CD8-positive, alpha-beta memory T cell (primary cell): ENCODE results near the gene IGF2R. TPM values are rescaled to one million over a fixed set of nuclear protein-coding genes. Genes with fewer than 3 reads are reported as not detected.
A peak's percentile ranks its signal among the peaks of the same experiment; 100 is the strongest.
"Not testable (repeated sequence)": the region's sequence is repeated elsewhere in the genome, so short reads cannot be mapped to it uniquely, and the experiment has no call there.

ENCODE experiments used
- CTCF ChIA-PET: fragments of 350-600 bp; sonication (Branson Sonifier 250); formaldehyde crosslinking; loops from one replicate; lab custom pipeline; 2021; ENCODE audit warnings: antibody characterized with exemption; lab: Charles Lee
- POLR2A ChIA-PET: fragments of 350-600 bp; sonication (Branson Sonifier 250); formaldehyde crosslinking; loops from one replicate; lab custom pipeline; 2021; ENCODE audit warnings: antibody characterized with exemption; lab: Charles Lee
- DNase-seq, 5 donors: peaks; one replicate each; pipeline versions ENCODE4 v3.0.0 to v3.0.0-alpha.2; 2020 to 2022; ENCODE audit warnings: mixed read lengths in 1 of 5
- H3K27ac ChIP-seq: one replicate; pipeline ENCODE4 v1.7.0; 2013; ENCODE audit warnings: low read depth, mild to moderate bottlenecking, low read length, moderate library complexity
- H3K27me3 ChIP-seq: 2 replicates; pipeline ENCODE4 v1.7.0; 2013; ENCODE audit warnings: low read length, mild to moderate bottlenecking; ENCODE audit not compliant: insufficient read depth, poor library complexity, severe bottlenecking
- H3K36me3 ChIP-seq: 2 replicates; pipeline ENCODE4 v1.7.0; 2013; ENCODE audit warnings: mild to moderate bottlenecking, low read length, moderate library complexity; ENCODE audit not compliant: insufficient read depth
- H3K4me1 ChIP-seq: 2 replicates; pipeline ENCODE4 v1.7.0; 2013; ENCODE audit warnings: mild to moderate bottlenecking, low read length, moderate library complexity; ENCODE audit not compliant: insufficient read depth
- H3K4me3 ChIP-seq: 2 replicates; pipeline ENCODE4 v1.7.0; 2013; ENCODE audit warnings: mild to moderate bottlenecking, low read length
- H3K9me3 ChIP-seq: 2 replicates; pipeline ENCODE4 v1.7.0; 2013; ENCODE audit warnings: mild to moderate bottlenecking, low read length
- H3K27ac Mint-ChIP-seq, 8 donors: one replicate each; pipeline ENCODE4 v1.8.0; 2020 to 2021; ENCODE audit warnings: mixed read lengths in 8 of 8, mild to moderate bottlenecking in 6 of 8, inconsistent platforms in 3 of 8, moderate library complexity in 3 of 8
- H3K27me3 Mint-ChIP-seq, 2 donors: one replicate each; pipeline ENCODE4 v1.8.0; 2020 to 2021; ENCODE audit warnings: mixed read lengths in 2 of 2, mild to moderate bottlenecking in 1 of 2, moderate library complexity in 1 of 2
- H3K36me3 Mint-ChIP-seq, 3 donors: one replicate each; pipeline ENCODE4 v1.8.0; 2020 to 2021; ENCODE audit warnings: mixed read lengths in 3 of 3, inconsistent platforms in 1 of 3, mild to moderate bottlenecking in 1 of 3
- H3K4me1 Mint-ChIP-seq, 3 donors: one replicate each; pipeline ENCODE4 v1.8.0; 2020 to 2021; ENCODE audit warnings: mixed read lengths in 3 of 3, inconsistent platforms in 1 of 3, mild to moderate bottlenecking in 1 of 3
- H3K4me3 Mint-ChIP-seq, 7 donors: one replicate each; pipeline ENCODE4 v1.8.0; 2020 to 2021; ENCODE audit warnings: mixed read lengths in 7 of 7, mild to moderate bottlenecking in 6 of 7, moderate library complexity in 4 of 7, inconsistent platforms in 2 of 7
- H3K9me3 Mint-ChIP-seq, 5 donors: one replicate each; pipeline ENCODE4 v1.8.0; 2020 to 2022; ENCODE audit warnings: mixed read lengths in 5 of 5, mild to moderate bottlenecking in 3 of 5, moderate library complexity in 2 of 5, inconsistent platforms in 1 of 5
- polyA plus RNA-seq: library from polyadenylated mRNA; unstranded; fragments of 300-500 nt; fragmentation: Illumina TruSeq; gene quantifications from one replicate; pipeline ENCODE4 v1.2.3, GENCODE V29; 2021
- total RNA-seq, 2 experiments: library from RNA; stranded (reverse); gene quantifications; one replicate each; pipeline ENCODE4 v1.2.3, GENCODE V29; 2021

The IGF2R gene
- total and polyA plus RNA-seq, 3 experiments from 2014 or later = 27.5 to 93.7 (median 91.4) TPM

GRCh38 chr6:160140493-160140892, 171.6 kb downstream of the IGF2R start:
- H3K4me3 Mint-ChIP-seq, H3K27me3 Mint-ChIP-seq, H3K4me1 ChIP-seq, H3K27me3 ChIP-seq, H3K36me3 ChIP-seq, H3K36me3 Mint-ChIP-seq, H3K9me3 ChIP-seq, POLR2A ChIA-PET, H3K27ac ChIP-seq, DNase-seq, H3K9me3 Mint-ChIP-seq, H3K4me1 Mint-ChIP-seq, H3K4me3 ChIP-seq: not testable (repeated sequence)
- H3K27ac Mint-ChIP-seq = peak overlapping the region in 1 of 8 donors; percentile 74
- CTCF ChIA-PET = interaction anchor here (1.2 to 2.1 kb wide), 3 partner anchors 315 to 393 kb away, joined by 3 to 13 read pairs (median 6); no protein-coding TSS in a partner anchor

GRCh38 chr6:160141001-160141726, 172.3 kb downstream of the IGF2R start:
- DNase-seq = no peak
- Histone ChIP-seq H3K4me1 (no peaks in the 10 kb centered on the region), H3K27me3 (no peaks in the 10 kb centered on the region), H3K9me3 (no peaks in the 10 kb centered on the region), H3K4me3 (no peak overlapping the region), H3K36me3 (no peaks in the 10 kb centered on the region), H3K27ac (no peak overlapping the region)
- ChIA-PET POLR2A (no interaction called here), CTCF (interaction anchor here (1.2 to 2.1 kb wide), 3 partner anchors 315 to 393 kb away, joined by 3 to 13 read pairs (median 6); no protein-coding TSS in a partner anchor)
- Mint-ChIP-seq H3K4me1 (peaks cover 7 to 9% (median 8%) of the 10 kb centered on the region in 3 donors), H3K9me3 (peaks cover 0 to 5% (median 0%) of the 10 kb centered on the region in 5 donors), H3K36me3 (peaks cover 2 to 9% (median 4%) of the 10 kb centered on the region in 3 donors), H3K27ac (no peak overlapping the region), H3K4me3 (no peak overlapping the region), H3K27me3 (no peaks in the 10 kb centered on the region)

- H3K27me3 Mint-ChIP-seq = no peaks in the 10 kb centered on the region
- peaks cover 7 to 9% (median 8%) of the 10 kb centered on the region in 3 donors for H3K4me1 Mint-ChIP-seq
- H3K4me3 ChIP-seq = no peak overlapping the region
- ChIA-PET CTCF (interaction anchor here (1.3 to 2.1 kb wide), 2 partner anchors 314 to 392 kb away, joined by 5 to 6 read pairs; no protein-coding TSS in a partner anchor), POLR2A (no interaction called here)
- no peak overlapping the region for H3K4me3 Mint-ChIP-seq
- H3K27ac ChIP-seq = no peak overlapping the region
- no peak overlapping the region for H3K27ac Mint-ChIP-seq
- no peaks in the 10 kb centered on the region for H3K27me3 ChIP-seq
- H3K9me3 ChIP-seq = no peaks in the 10 kb centered on the region
- no peaks in the 10 kb centered on the region for H3K36me3 ChIP-seq
- no peaks in the 10 kb centered on the region for H3K4me1 ChIP-seq
- peaks cover 0 to 5% (median 0%) of the 10 kb centered on the region in 5 donors for H3K9me3 Mint-ChIP-seq
- no peak for DNase-seq
- H3K36me3 Mint-ChIP-seq = peaks cover 2 to 9% (median 6%) of the 10 kb centered on the region in 3 donors
These were observed 173.3 kb downstream of the IGF2R start for GRCh38 chr6:160142115-160142715.

GRCh38 chr6:160146454-160147145, 177.7 kb downstream of the IGF2R start:
- Histone ChIP-seq H3K27ac (no peak overlapping the region), H3K4me3 (no peak overlapping the region), H3K9me3 (no peaks in the 10 kb centered on the region), H3K36me3 (no peaks in the 10 kb centered on the region), H3K27me3 (no peaks in the 10 kb centered on the region), H3K4me1 (no peaks in the 10 kb centered on the region)
- CTCF ChIA-PET = no interaction called here
- no peak for DNase-seq
- POLR2A ChIA-PET = no interaction called here
- Mint-ChIP-seq H3K36me3 (peaks cover 2 to 18% (median 4%) of the 10 kb centered on the region in 3 donors), H3K27ac (no peak overlapping the region), H3K9me3 (peaks cover 0 to 5% (median 3%) of the 10 kb centered on the region in 5 donors), H3K27me3 (peaks cover 0 to 1% of the 10 kb centered on the region in 2 donors), H3K4me3 (no peak overlapping the region), H3K4me1 (no peaks in the 10 kb centered on the region)

- no peak for DNase-seq
- H3K4me3 Mint-ChIP-seq = no peak overlapping the region
- no peaks in the 10 kb centered on the region for H3K9me3 ChIP-seq
- H3K4me1 Mint-ChIP-seq = no peaks in the 10 kb centered on the region
- no peaks in the 10 kb centered on the region for H3K36me3 ChIP-seq
- H3K4me1 ChIP-seq = no peaks in the 10 kb centered on the region
- no peak overlapping the region for H3K4me3 ChIP-seq
- no peaks in the 10 kb centered on the region for H3K27me3 ChIP-seq
- H3K27ac ChIP-seq = no peak overlapping the region
- CTCF ChIA-PET = no interaction called here
- peaks cover 0 to 1% of the 10 kb centered on the region in 2 donors for H3K27me3 Mint-ChIP-seq
- H3K27ac Mint-ChIP-seq = no peak overlapping the region
- H3K36me3 Mint-ChIP-seq = peaks cover 2 to 23% (median 4%) of the 10 kb centered on the region in 3 donors
- POLR2A ChIA-PET = no interaction called here
- H3K9me3 Mint-ChIP-seq = peaks cover 3 to 10% (median 3%) of the 10 kb centered on the region in 5 donors
These were observed 178.3 kb downstream of the IGF2R start for GRCh38 chr6:160147146-160147536.

- Histone ChIP-seq H3K36me3 (no peaks in the 10 kb centered on the region), H3K27ac (no peak overlapping the region), H3K27me3 (no peaks in the 10 kb centered on the region), H3K9me3 (no peaks in the 10 kb centered on the region), H3K4me3 (no peak overlapping the region), H3K4me1 (no peaks in the 10 kb centered on the region)
- no peak overlapping the region for H3K4me3 Mint-ChIP-seq
- H3K9me3 Mint-ChIP-seq = peaks cover 6 to 17% (median 9%) of the 10 kb centered on the region in 5 donors
- CTCF ChIA-PET = no interaction called here
- POLR2A ChIA-PET = no interaction called here
- H3K36me3 Mint-ChIP-seq = peaks cover 1 to 27% (median 1%) of the 10 kb centered on the region in 3 donors
- DNase-seq = no peak
- H3K27me3 Mint-ChIP-seq = peaks cover 0 to 3% of the 10 kb centered on the region in 2 donors
- H3K27ac Mint-ChIP-seq = no peak overlapping the region
- no peaks in the 10 kb centered on the region for H3K4me1 Mint-ChIP-seq
These were observed 185.6 kb downstream of the IGF2R start for GRCh38 chr6:160154471-160154870.

GRCh38 chr6:160156842-160157241, 188.0 kb downstream of the IGF2R start:
- H3K36me3 Mint-ChIP-seq = peaks cover 1 to 21% (median 3%) of the 10 kb centered on the region in 3 donors

More at GRCh38 chr6:160156842-160157241, 188.0 kb downstream of the IGF2R start:
- Histone ChIP-seq H3K9me3 (no peaks in the 10 kb centered on the region), H3K27me3 (no peaks in the 10 kb centered on the region), H3K4me1 (no peaks in the 10 kb centered on the region), H3K27ac (no peak overlapping the region), H3K36me3 (no peaks in the 10 kb centered on the region), H3K4me3 (no peak overlapping the region)
- Mint-ChIP-seq H3K4me1 (no peaks in the 10 kb centered on the region), H3K27ac (no peak overlapping the region), H3K4me3 (no peak overlapping the region), H3K27me3 (peaks cover 0 to 3% of the 10 kb centered on the region in 2 donors), H3K9me3 (peaks cover 3 to 12% (median 9%) of the 10 kb centered on the region in 5 donors)
- POLR2A ChIA-PET = no interaction called here
- CTCF ChIA-PET = no interaction called here
- no peak for DNase-seq
